Kidney (tissue), 14 donors: Measurements from ENCODE around the gene SPON1. TPM values are rescaled to one million over a fixed set of nuclear protein-coding genes. Genes with fewer than 3 reads are reported as not detected.

Source experiments
- DNase-seq, 5 donors: peaks; one replicate each; pipeline ENCODE4 v3.0.0-alpha.2; 2013 to 2020
- FAIRE-seq: peaks from 2 replicates; lab custom pipeline; 2012; peaks lifted over from hg19 to GRCh38; lab: Jason Lieb, UNC
- H3K27ac ChIP-seq, 2 donors: one replicate each; pipeline ENCODE4 v1.7.0; 2013; ENCODE audit warnings: low read depth in 2 of 2, low read length in 2 of 2, inconsistent platforms in 1 of 2
- H3K27me3 ChIP-seq: one replicate; pipeline ENCODE4 v1.7.1; 2013; ENCODE audit warnings: low read length, inconsistent platforms; ENCODE audit not compliant: control insufficient read depth, insufficient read depth
- H3K36me3 ChIP-seq, 3 donors: one replicate each; pipeline versions ENCODE4 v1.7.0 to v1.7.1; 2013; ENCODE audit warnings: low read length in 3 of 3, control low read depth in 1 of 3, inconsistent platforms in 1 of 3; ENCODE audit not compliant: insufficient read depth in 3 of 3, control insufficient read depth in 2 of 3
- H3K4me1 ChIP-seq, 3 donors: one replicate each; pipeline versions ENCODE4 v1.7.0 to v1.7.1; 2013; ENCODE audit warnings: low read length in 3 of 3, inconsistent platforms in 1 of 3, low read depth in 1 of 3; ENCODE audit not compliant: control insufficient read depth in 2 of 3, insufficient read depth in 2 of 3
- H3K4me3 ChIP-seq, 3 donors: one replicate each; pipeline versions ENCODE4 v1.7.0 to v1.8.1; 2013; ENCODE audit warnings: low read length in 3 of 3, control low read depth in 1 of 3, inconsistent platforms in 1 of 3
- H3K9ac ChIP-seq, 3 donors: one replicate each; pipeline versions ENCODE4 v1.7.0 to v1.7.1; 2013; ENCODE audit warnings: low read length in 3 of 3, control low read depth in 1 of 3, inconsistent platforms in 1 of 3
- H3K9me3 ChIP-seq, 3 donors: one replicate each; pipeline versions ENCODE4 v1.7.0 to v1.7.1; 2013; ENCODE audit warnings: low read length in 3 of 3, control low read depth in 1 of 3, inconsistent platforms in 1 of 3; ENCODE audit not compliant: control insufficient read depth in 2 of 3, insufficient read depth in 1 of 3
- intact Hi-C: fragments of 100-400 bp; cut with DNase I; formaldehyde crosslinking; loops from one replicate; pipeline ENCODE4 v1.11.1; 2022
- polyA plus RNA-seq: library from polyadenylated mRNA; stranded (reverse); fragments of 350-450 nt; fragmentation: Illumina TruSeq; extraction: RNeasy Lipid Tissue Mini Kit (QIAGEN cat#74804); gene quantifications from one replicate; pipeline ENCODE4 v1.2.3, GENCODE V29; 2014; ENCODE audit warnings: low read depth, low replicate concordance; ENCODE audit not compliant: insufficient read depth
- total RNA-seq: library from RNA; stranded (reverse); fragmentation: NEBNext Ultra II Directional; extraction: Animal tissue kit (Norgen Biotek cat#: 25700); gene quantifications from one replicate; pipeline ENCODE4 v1.2.1, GENCODE V29; 2021
- TF ChIP-seq, protein P1 (sequence below): IDR thresholded peaks from 3 replicates; pipeline ENCODE4 v1.5.1; 2012; ENCODE audit warnings: mild to moderate bottlenecking, moderate library complexity, borderline replicate concordance; ENCODE audit not compliant: insufficient read depth; ENCODE audit errors: extremely low read depth
- donor health status: control.
- donor health status: control.
- donor health status: control.
- donor health status: control.
- donor health status: control.
- donor health status: DM: yes; HTN: yes; CAD: no.
- donor health status: Normal renal cell carcinoma (clear cell type).

Gene SPON1
- total and polyA plus RNA-seq, 2 donors from 2014 or later = 3.8 to 77.9 TPM

DNA sequence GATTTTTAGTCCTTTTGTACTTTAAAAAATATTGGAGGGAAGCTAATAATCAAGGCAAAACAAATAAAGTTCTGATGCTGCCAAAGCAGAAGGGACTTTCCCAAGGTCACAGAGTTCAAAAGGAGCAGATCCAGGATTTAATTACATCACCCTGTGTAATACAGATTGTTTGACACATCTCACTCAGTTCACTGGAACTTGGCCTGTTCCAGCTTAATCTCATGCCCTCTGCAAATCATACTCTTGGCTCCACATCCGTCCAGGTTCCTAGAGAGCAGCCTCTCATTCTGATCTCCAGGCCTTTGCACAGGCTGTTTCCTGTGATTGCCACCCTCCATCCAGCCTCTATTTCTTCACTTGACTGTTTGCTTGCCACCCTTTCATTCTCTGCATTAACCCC, 151.7 kb downstream of the SPON1 start:
- no peak for FAIRE-seq

DNA sequence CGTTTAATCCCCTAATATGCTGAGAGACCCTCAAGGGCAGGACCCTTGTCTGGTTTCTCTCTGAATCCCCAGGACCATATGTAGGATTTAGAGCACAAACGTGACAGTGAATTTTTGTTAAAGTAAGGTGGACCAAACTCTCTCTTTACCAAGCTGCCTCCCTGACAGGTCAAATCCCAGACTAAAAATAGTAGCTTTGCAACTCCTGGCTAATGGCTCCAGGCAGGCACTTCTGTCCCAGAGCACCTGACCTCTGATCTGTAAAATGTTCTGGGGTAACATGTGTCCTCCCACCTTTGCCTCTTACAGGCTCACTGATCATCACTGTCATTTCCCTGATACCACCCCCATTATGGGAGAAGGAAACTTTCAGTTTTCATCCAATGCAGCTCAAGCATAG, 152.3 kb downstream of the SPON1 start:
- Histone ChIP-seq H3K27ac (no peak overlapping the region), H3K36me3 (no peaks in the 10 kb centered on the region), H3K9ac (no peak overlapping the region), H3K27me3 (no peaks in the 10 kb centered on the region), H3K9me3 (no peaks in the 10 kb centered on the region), H3K4me1 (peaks cover 0 to 3% (median 0%) of the 10 kb centered on the region in 3 donors), H3K4me3 (no peak overlapping the region)
- intact Hi-C loops = no loop called here
- FAIRE-seq (no peak), DNase-seq (no peak)
- TF ChIP-seq, protein P1, sequence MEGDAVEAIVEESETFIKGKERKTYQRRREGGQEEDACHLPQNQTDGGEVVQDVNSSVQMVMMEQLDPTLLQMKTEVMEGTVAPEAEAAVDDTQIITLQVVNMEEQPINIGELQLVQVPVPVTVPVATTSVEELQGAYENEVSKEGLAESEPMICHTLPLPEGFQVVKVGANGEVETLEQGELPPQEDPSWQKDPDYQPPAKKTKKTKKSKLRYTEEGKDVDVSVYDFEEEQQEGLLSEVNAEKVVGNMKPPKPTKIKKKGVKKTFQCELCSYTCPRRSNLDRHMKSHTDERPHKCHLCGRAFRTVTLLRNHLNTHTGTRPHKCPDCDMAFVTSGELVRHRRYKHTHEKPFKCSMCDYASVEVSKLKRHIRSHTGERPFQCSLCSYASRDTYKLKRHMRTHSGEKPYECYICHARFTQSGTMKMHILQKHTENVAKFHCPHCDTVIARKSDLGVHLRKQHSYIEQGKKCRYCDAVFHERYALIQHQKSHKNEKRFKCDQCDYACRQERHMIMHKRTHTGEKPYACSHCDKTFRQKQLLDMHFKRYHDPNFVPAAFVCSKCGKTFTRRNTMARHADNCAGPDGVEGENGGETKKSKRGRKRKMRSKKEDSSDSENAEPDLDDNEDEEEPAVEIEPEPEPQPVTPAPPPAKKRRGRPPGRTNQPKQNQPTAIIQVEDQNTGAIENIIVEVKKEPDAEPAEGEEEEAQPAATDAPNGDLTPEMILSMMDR = no peak

More for the DNA sequence above, 151.7 kb downstream of the SPON1 start:
- intact Hi-C loops = no loop called here
- Histone ChIP-seq H3K27ac (no peak overlapping the region), H3K4me3 (no peak overlapping the region), H3K9ac (no peak overlapping the region), H3K36me3 (no peaks in the 10 kb centered on the region), H3K4me1 (peaks cover 0 to 3% (median 0%) of the 10 kb centered on the region in 3 donors), H3K27me3 (no peaks in the 10 kb centered on the region), H3K9me3 (no peaks in the 10 kb centered on the region)
- TF ChIP-seq, protein P1 = no peak
- no peak for DNase-seq

DNA sequence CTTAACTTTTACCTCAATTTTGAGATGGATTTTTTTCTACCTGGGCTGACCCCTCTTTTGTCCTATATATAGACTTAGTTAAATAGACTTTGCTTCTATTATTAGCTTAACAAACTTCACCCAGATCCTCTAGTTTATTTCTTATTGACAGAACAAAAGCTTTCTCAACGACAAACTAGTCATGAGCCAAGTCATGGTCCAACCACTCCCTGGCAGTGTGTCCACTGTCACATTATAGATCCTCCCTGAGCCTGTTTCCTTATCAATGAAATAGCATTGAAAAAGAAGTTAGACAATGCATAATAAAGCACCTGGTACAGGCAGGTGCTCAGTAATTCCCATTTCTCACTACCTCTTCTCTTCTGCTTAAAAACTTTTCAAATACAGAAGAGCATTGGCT, 155.1 kb downstream of the SPON1 start:
- Histone ChIP-seq H3K9ac (no peak overlapping the region), H3K9me3 (no peaks in the 10 kb centered on the region), H3K27ac (no peak overlapping the region), H3K36me3 (no peaks in the 10 kb centered on the region), H3K4me3 (no peak overlapping the region), H3K27me3 (no peaks in the 10 kb centered on the region), H3K4me1 (no peaks in the 10 kb centered on the region)
- DNase-seq (no peak), FAIRE-seq (no peak)
- intact Hi-C loops = no loop called here
- TF ChIP-seq, protein P1 = no peak

DNA sequence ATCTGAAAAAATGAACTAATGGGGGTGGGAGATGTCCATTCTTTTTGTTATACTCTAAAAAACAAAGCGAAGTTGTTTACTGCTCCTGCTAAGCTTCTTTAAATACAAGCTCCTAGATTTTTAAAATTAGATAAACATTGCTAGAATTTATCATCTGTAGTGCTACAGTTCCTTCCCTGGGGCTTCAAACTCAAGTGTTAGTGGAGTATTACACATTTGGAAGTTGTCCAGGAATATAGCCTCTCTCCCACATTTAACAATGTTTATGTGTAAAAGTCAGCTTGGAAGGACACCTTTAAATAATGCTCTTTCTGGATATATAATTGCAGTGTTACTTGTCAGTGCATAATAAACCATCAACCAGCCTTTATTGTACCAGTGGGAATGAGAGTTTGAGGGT, 155.5 kb downstream of the SPON1 start:
- no peaks in the 10 kb centered on the region for H3K9me3 ChIP-seq
- intact Hi-C loops = no loop called here
- no peaks in the 10 kb centered on the region for H3K4me1 ChIP-seq
- no peaks in the 10 kb centered on the region for H3K27me3 ChIP-seq
- TF ChIP-seq, protein P1 = no peak
- H3K4me3 ChIP-seq = no peak overlapping the region
- FAIRE-seq (no peak), DNase-seq (peak in 1 of 5 donors; percentile 52)
- no peaks in the 10 kb centered on the region for H3K36me3 ChIP-seq
- H3K9ac ChIP-seq = no peak overlapping the region
- H3K27ac ChIP-seq = no peak overlapping the region
